NCI-H82 treated with DMSO at 0.1 percent for 48 hours (cell line): ENCODE measurements around the gene SCYGR7.
"Not testable (repeated sequence)": the region's sequence is repeated elsewhere in the genome, so short reads cannot be mapped to it uniquely, and the experiment has no call there.

Experiments used
- DNase-seq: peaks from one replicate; lab custom pipeline; 2025; ENCODE audit not compliant: unreplicated experiment; lab: John Stamatoyannopoulos, UW

The SCYGR7 gene

DNA sequence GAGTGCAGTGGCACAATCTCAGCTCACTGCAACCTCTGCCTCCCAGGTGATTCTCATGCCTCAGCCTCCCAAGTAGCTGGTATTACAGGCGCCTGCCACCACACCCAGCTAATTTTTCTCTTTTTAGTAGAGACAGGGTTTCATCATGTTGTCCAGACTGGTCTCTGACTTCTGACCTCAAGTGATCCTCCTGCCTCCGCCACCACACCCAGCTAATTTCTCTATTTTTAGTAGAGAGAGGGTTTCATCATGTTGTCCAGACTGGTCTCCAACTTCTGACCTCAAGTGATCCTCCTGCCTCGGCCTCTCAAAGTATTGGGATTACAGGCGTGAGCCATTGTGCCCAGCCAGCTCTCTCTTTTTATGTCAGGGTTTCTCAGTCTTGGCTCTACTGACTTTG is 28.1 kb downstream of the SCYGR7 start:
- not testable (repeated sequence) for DNase-seq

GRCh38 chr2:227759411-227760118 is 31.4 kb downstream of the SCYGR7 start:
- no peak for DNase-seq

DNA sequence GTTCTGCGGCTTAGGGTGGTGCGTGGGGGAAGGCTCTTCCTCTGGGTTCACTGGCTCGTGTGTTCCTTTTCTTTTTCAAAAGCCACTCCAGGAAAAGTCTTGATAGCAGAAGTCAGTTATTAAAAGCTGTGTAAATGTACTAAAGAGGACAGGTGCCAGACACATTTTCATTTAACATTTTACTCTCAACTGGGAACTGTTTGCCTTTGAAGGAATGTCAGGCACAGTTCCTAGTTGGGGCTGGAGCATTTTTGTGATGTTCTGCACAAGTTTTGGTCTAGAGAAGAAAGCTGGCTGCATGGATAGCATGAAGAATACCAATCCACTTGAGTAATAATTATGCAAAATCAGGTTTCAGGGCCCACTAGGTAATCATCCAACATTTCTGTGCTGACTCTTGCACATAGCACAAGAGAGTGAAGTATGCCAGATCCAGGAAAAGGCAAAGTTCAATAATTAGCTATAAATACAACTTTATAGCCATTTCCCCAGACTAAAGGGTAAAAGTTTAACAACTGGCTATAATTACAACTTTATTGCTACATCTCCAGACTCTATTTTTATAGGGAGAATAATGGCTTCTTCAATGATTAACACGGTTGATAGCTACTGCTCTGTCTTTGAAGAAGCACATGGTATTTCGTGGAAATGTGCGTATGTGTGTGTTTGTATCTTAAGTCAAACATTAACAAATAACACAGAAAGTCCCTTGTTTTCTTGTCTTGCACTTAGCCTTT is 33.8 kb downstream of the SCYGR7 start:
- no peak for DNase-seq

- DNase-seq: no peak
Measured at GRCh38 chr2:227765788-227766372, 37.7 kb downstream of the SCYGR7 start.

- no peak for DNase-seq
Measured at GRCh38 chr2:227766373-227766883, 38.3 kb downstream of the SCYGR7 start.

DNA sequence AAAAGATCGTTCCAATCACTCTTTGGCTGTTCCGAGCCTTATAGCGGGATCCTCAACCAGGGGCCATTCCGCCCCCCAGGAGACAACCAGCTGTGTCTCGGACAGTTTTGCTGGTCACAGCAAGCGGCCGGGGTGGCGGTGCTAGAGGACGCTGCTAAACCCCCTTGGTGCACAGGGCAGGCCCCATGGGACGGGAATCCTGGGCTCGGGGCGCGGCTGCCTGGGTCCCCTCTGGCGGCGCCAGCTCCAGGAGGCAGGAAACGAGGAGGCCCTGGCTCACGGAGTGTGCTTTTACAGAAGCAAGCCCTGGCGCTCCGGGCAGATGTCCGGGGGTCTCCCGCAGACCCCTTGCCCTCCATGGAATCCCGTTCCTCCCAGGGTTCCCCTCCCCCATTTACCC is 39.7 kb downstream of the SCYGR7 start:
- DNase-seq: no peak

- no peak for DNase-seq
Measured at GRCh38 chr2:227772197-227772661, 44.1 kb downstream of the SCYGR7 start.

- no peak for DNase-seq
Measured at GRCh38 chr2:227772932-227773331, 44.8 kb downstream of the SCYGR7 start.

- no peak for DNase-seq
Measured at GRCh38 chr2:227774011-227774624, 46.0 kb downstream of the SCYGR7 start.

- DNase-seq: no peak
Measured at GRCh38 chr2:227774895-227775842, 47.0 kb downstream of the SCYGR7 start.
